NCI-H1092 (cell line): ENCODE measurements around the gene KDM5D.

Source experiments
- DNase-seq: peaks from one replicate; lab custom pipeline; 2025; lab: John Stamatoyannopoulos, UW

KDM5D gene

DNA sequence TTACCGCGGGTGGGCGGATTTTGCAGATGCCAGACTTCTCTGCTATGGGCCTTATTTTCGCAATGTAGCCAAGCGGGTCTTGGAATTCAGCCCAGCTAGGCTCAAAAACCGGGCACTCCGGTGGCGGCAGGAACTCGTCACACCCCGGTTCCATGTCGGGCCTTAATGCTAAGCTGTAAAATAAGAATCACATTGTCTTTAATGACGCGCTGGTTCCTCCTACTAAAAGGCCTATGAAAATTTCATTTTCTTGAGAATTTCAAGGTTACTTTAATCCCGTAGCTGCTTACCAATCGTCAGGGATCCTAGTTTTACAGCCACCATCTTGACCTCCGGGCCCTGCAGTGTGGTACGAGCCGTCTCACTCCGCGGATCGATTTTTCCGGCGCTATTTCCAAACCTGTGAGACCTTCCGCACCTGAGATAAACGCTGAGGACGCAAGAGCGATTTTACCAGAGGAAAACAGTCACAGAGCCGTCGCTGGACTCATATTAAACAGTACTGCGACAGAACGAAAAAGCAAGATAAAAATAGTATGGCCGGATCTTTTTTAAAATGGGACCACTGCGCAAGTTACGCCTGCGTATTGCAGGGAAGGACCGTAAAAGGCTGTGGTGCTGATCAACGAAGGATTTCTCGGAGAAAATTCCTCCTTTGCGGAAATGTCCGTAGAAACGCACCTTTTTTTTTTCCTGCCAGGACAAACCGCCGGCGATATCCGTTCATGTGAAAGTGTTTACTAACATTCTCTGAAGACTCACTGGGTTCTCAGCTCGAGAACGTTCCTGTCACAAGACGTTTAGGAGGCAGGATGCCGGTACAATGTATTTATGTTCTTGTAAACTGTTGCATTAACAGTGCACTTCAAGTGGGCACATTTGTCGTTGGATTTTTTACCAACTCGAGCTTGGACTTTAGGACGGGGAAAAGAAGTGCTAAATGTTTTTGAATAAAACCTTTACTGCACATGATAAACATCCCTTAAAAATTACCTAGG, at the start of gene KDM5D:
TSS of gene KDM5D (minus strand) at position 346 of the 998 bp plus-strand sequence. CDS start at position 154, 192 bp downstream.
- DNase-seq, result no peak

DNA sequence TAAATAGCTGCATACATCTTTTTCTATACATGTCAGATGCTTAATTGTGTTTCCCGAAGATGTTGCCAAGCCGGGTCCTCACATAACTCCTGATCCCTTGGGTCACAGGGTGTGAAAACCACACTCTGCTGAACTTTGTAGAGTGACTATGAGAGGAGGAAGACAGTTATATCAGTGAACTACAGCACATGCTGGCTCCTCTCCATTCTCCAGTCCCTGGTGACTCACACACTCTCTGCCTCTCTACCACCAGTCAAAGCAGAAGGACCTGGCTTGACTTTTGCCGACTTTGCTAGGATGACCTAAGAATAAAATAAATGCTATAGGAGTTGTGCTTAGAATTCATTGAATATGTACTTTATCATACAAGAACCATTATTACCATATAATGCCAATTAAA, 23.8 kb upstream of the KDM5D start:
- no peak for DNase-seq

DNA sequence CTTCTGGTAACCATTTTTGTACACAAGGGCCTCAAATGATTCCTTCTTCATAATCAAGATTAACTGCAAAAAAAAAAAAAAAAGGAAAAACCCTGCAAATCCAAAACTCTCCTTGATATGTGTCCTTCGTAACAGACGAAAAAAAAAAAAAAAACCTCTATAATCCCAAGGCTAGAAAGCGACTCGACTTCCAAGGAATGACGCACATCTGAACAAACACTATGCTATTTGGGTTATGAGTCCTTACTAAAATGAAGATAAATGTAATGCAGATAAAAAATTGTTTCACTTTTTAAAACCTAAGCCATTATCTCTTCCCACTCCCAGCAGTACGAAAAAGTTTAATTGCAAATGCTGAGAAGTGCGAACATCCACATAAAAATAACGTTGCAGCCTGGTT, 1.2 kb downstream of the KDM5D start:
- no peak for DNase-seq

DNA sequence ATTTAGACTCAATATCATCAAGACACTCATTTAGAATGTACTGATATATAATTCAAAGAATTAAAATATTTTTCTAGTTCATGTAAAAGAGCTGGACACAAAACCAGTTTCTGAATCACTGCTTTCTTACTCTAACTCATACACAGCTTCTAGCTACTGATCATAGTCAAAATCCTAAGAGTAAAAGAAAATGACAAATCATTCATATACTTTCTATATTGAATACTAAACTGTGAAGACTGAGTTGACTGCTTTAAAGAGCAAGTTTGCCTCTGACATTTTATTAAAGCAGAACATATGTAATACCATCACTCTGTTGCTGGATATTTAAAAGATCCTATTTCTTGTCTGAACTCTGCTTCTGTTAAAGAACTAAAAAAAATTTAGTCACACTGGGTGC, 2.4 kb downstream of the KDM5D start:
- DNase-seq, result no peak

DNA sequence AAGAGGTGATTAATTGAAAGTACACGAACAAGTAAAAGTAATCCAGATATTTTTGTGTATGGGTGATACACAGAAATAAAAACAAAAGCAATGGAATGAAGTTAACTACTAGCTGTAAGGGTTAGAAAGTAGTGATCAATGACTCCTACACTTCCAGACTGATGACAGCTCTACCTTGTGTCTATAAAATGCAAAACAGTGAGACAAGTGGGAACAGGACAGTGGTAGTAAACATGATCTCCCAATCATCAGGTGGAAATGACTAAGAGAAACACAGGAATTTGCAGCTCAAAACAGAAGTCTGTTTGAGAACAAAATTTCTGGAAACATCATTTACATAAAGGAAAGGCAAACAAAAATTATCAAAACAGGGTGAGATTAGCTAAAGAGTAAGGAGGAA, 10.1 kb downstream of the KDM5D start:
- no peak for DNase-seq

DNA sequence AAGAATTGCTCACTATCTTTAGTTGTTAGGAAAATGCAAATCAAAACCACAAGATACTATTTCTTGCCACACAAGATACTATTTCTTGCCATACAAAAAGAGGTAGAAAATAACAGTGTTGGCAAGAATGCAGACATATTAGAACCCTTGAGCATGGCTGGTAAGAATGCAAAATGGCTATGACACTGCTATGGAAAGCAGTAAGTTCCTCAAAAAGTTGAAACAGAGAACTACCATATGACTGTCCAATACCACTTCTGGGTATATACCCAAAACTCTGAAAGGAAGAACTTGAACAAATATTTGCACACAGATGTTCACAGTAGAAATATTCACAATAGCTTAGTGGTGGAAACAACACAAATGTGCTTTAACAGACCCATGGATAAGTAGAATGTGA, 26.6 kb downstream of the KDM5D start:
- DNase-seq, result no peak

DNA sequence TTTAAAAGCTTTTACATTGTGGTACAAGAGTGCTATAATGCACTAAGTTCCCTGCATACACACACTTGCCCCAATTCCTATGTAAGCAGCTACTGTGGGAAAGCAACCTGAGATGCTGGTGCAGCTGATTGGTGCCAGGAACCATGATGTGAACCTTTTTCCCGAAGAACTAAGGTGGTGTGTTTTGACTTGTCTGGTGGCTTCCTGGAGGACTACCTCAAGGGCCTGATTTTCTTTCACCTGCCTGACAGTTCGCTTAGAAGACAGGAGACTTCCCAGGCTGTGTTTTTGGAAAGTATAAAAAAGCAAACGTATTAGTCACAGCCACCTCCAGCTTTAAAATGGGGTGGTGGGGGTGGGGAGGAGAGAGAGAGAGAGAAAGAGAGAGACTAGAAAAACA, 27.4 kb downstream of the KDM5D start:
- DNase-seq, result no peak

DNA sequence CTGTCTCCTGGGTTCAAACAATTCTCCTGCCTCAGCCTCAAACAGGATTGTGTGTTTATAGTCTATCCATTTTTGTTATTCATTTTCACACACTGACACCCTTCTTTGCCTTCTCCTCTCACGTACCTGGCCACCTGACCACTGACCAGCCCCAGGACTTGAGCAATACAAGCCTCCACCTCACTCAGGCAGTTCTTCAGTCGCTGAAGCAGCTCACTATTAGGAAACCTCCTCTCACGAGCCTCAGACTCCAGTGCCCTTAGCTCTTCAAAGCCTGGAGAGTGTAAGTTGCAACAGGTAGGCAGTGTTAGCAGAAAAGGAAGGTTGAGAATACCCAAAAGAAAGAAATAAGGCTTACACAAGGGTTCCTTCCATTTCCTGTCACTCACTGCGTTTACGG, 29.3 kb downstream of the KDM5D start:
- no peak for DNase-seq

DNA sequence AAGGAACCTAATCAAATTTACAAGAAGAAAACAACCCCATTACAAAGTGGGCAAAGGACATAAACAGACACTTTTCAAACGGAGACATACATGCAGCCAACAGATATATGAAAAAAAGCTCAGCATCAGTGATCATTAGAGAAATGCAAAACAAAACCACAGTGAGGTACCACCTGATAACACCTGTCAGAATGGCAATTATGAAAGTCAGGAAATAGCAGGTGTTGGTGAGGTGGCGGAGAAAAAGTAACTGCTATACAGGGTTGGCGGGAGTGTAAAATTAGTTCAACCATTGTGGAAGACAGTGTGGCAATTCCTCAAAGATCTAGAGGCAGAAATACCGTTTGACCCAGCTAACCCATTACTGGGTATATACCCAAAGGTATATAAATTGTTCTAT, 31.1 kb downstream of the KDM5D start:
- DNase-seq, result no peak

DNA sequence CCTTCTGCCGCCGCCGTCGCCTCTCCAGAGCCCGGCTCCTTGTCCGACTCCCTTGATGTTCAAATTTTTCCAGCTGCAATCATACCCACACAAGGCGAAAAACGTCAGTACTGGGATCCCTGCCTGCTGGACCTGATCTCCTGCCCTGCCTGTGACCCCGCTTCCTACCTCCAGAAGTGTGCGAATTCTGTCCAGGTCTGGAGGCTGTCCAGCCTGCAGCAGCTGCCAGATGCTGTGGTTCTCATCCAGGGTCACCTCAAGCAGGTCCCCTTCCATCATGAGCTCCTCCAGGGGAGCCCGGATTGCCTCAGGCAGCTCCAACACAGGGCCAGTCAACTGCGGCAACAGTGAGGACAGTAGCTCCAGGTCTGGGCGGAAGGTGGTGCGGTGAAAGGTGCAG, 38.3 kb downstream of the KDM5D start:
- DNase-seq, result no peak

DNA sequence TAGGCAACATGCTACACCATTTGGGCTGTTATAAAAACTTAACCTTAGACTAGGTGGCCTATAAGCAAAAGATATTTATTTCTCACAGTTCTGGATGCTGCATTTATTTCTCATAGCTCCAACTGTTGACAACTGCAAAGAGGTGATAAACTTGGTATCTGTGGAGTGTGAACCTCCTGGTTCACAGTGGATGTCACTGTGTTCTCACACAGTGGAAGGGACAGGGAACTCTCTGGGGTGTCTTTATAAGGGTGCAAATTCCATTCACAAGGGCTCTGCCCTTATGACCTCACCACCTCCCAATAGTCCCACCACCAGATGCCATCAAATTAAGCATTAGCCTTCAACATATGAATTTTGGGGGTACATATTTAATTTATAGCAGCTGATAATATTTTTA, 46.0 kb downstream of the KDM5D start:
- no peak for DNase-seq

DNA sequence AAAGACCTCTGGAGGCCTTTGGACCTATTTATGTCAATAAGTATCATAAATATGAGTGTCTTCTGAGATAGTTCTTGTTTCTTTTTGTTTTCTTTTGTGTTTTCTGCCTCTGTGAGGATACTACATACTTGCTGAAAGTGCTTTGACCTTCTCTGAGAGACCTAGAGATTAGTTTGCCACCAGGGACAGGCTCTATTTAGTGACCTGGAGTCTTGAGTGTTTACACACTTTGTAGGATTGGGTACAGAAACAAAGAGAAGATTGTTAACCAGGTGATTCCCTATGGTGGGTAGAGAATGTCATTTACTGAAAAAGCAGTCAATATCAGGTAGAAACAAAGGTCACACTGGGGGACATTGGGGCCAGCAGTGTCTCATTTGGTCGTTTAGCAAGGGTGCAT, 63.7 kb downstream of the KDM5D start:
- DNase-seq, result no peak
